NOMO-1 (cell line): ENCODE measurements around the gene VPS8.
A peak's percentile ranks its signal among the peaks of the same experiment; 100 is the strongest.

Source experiments
- DNase-seq, 2 experiments: peaks; one replicate each; lab custom pipeline; 2025; ENCODE audit not compliant: unreplicated experiment in 2 of 2; lab: John Stamatoyannopoulos, UW

VPS8 gene

GRCh38 chr3:184811999-184812661 lies at the start of gene VPS8:
TSS of gene VPS8 (plus strand) at chr3:184812166. CDS start at chr3:184824633, 12,467 bp downstream.
- DNase-seq = peak; percentile 99 to 100

- DNase-seq = no peak
Measured at GRCh38 chr3:184764191-184764590, 47.8 kb upstream of the VPS8 start.

- peak in 1 of 2 experiments; percentile 58 for DNase-seq
Measured at GRCh38 chr3:184765047-184765729, 46.8 kb upstream of the VPS8 start.

- peak; percentile 87 to 97 for DNase-seq
Measured at GRCh38 chr3:184765730-184766074, 46.3 kb upstream of the VPS8 start.

- DNase-seq = no peak
Measured at GRCh38 chr3:184766555-184767261, 45.3 kb upstream of the VPS8 start.

GRCh38 chr3:184767377-184767776 lies 44.6 kb upstream of the VPS8 start:
- no peak for DNase-seq

GRCh38 chr3:184769382-184770170 lies 42.4 kb upstream of the VPS8 start:
- DNase-seq = no peak

GRCh38 chr3:184770541-184770940 lies 41.4 kb upstream of the VPS8 start:
- no peak for DNase-seq

- DNase-seq = no peak
Measured at GRCh38 chr3:184771301-184772127, 40.5 kb upstream of the VPS8 start.

- DNase-seq = no peak
Measured at GRCh38 chr3:184772667-184773272, 39.2 kb upstream of the VPS8 start.

- DNase-seq = no peak
Measured at GRCh38 chr3:184773283-184774186, 38.4 kb upstream of the VPS8 start.

- DNase-seq = no peak
Measured at GRCh38 chr3:184776916-184777315, 35.0 kb upstream of the VPS8 start.

GRCh38 chr3:184777566-184778356 lies 34.2 kb upstream of the VPS8 start:
- DNase-seq = peak; percentile 59 to 95

- peak in 1 of 2 experiments; percentile 29 for DNase-seq
Measured at GRCh38 chr3:184778426-184779332, 33.3 kb upstream of the VPS8 start.

GRCh38 chr3:184780981-184781515 lies 30.9 kb upstream of the VPS8 start:
- no peak for DNase-seq

GRCh38 chr3:184781801-184782200 lies 30.2 kb upstream of the VPS8 start:
- no peak for DNase-seq

- no peak for DNase-seq
Measured at GRCh38 chr3:184783319-184783718, 28.6 kb upstream of the VPS8 start.
